Activated B cell treated with CpG ODN at 0.5 μM for 24 hours (primary cell): ENCODE data around the gene HMCN1. TPM values are rescaled to one million over a fixed set of nuclear protein-coding genes. Genes with fewer than 3 reads are reported as not detected.

Experiments
- ATAC-seq: fragments of 200-7000 bp; cut with Tn5 transposase; one replicate; pipeline ENCODE4 v1.10.0; 2021; ENCODE audit warnings: low read depth, mild to moderate bottlenecking, moderate library complexity
- CTCF ChIA-PET: fragments of 350-600 bp; sonication (Branson Sonifier 250); formaldehyde crosslinking; loops from one replicate; lab custom pipeline; 2021; ENCODE audit warnings: antibody characterized with exemption; lab: Charles Lee
- POLR2A ChIA-PET: fragments of 350-600 bp; sonication (Branson Sonifier 250); formaldehyde crosslinking; loops from one replicate; lab custom pipeline; 2021; ENCODE audit warnings: antibody characterized with exemption; lab: Charles Lee
- DNase-seq: peaks from one replicate; pipeline ENCODE4 v3.0.0; 2022
- H3K27ac Mint-ChIP-seq: one replicate; pipeline ENCODE4 v1.8.0; 2020; ENCODE audit warnings: mixed read lengths
- H3K27me3 Mint-ChIP-seq: one replicate; pipeline ENCODE4 v1.8.0; 2021; ENCODE audit warnings: mixed read lengths
- H3K36me3 Mint-ChIP-seq: one replicate; pipeline ENCODE4 v1.8.0; 2021; ENCODE audit warnings: low read depth, mixed read lengths
- H3K4me1 Mint-ChIP-seq: one replicate; pipeline ENCODE4 v1.8.0; 2021; ENCODE audit warnings: mixed read lengths
- H3K4me3 Mint-ChIP-seq: one replicate; pipeline ENCODE4 v1.8.0; 2020; ENCODE audit warnings: mild to moderate bottlenecking, mixed read lengths
- H3K9me3 Mint-ChIP-seq: one replicate; pipeline ENCODE4 v1.8.0; 2020; ENCODE audit warnings: mixed read lengths
- CTCF ChIP-seq: fragments of 200-600 bp; IDR thresholded peaks from one replicate; pipeline ENCODE4 v1.8.0; 2022; ENCODE audit warnings: antibody characterized with exemption, mild to moderate bottlenecking
- intact Hi-C: fragments of 100-400 bp; cut with micrococcal nuclease; formaldehyde crosslinking; loops from one replicate; pipeline ENCODE4 v1.15.1; 2024
- total RNA-seq: library from RNA; stranded (reverse); gene quantifications from 2 replicates; pipeline ENCODE4 v1.2.3, GENCODE V29; 2022

The HMCN1 gene
- total RNA-seq, 1 donor from 2014 or later: 0.27 TPM

- intact Hi-C loops: no loop called here
- DNase-seq (no peak), ATAC-seq (no peak)
- Mint-ChIP-seq H3K27ac (no peak overlapping the region), H3K27me3 (peaks cover 2% of the 10 kb centered on the region), H3K9me3 (no peaks in the 10 kb centered on the region), H3K36me3 (no peaks in the 10 kb centered on the region), H3K4me1 (peaks cover 3% of the 10 kb centered on the region), H3K4me3 (no peak overlapping the region)
- TF ChIP-seq CTCF: no peak
- ChIA-PET CTCF (no interaction called here), POLR2A (no interaction called here)
These were observed 326.0 kb downstream of the HMCN1 start for GRCh38 chr1:186060226-186060625.

- ATAC-seq (no peak), DNase-seq (no peak)
- CTCF ChIA-PET: no interaction called here
- Mint-ChIP-seq H3K9me3 (no peaks in the 10 kb centered on the region), H3K36me3 (no peaks in the 10 kb centered on the region), H3K27ac (no peak overlapping the region), H3K4me1 (peaks cover 3% of the 10 kb centered on the region), H3K27me3 (peaks cover 2% of the 10 kb centered on the region), H3K4me3 (no peak overlapping the region)
- intact Hi-C loops: no loop called here
- POLR2A ChIA-PET: no interaction called here
- no peak for TF ChIP-seq CTCF
These were observed 329.0 kb downstream of the HMCN1 start for GRCh38 chr1:186063091-186063657.

- peaks cover 4% of the 10 kb centered on the region for H3K27me3 Mint-ChIP-seq
- H3K9me3 Mint-ChIP-seq: no peaks in the 10 kb centered on the region
- no peak overlapping the region for H3K27ac Mint-ChIP-seq
- ATAC-seq (no peak), DNase-seq (no peak)
- POLR2A ChIA-PET: no interaction called here
- no peak for TF ChIP-seq CTCF
- no peaks in the 10 kb centered on the region for H3K36me3 Mint-ChIP-seq
- no peaks in the 10 kb centered on the region for H3K4me1 Mint-ChIP-seq
- intact Hi-C loops: no loop called here
- no peak overlapping the region for H3K4me3 Mint-ChIP-seq
- CTCF ChIA-PET: no interaction called here
These were observed 332.2 kb downstream of the HMCN1 start for GRCh38 chr1:186066411-186066810.

- no peaks in the 10 kb centered on the region for H3K9me3 Mint-ChIP-seq
These were observed 339.5 kb downstream of the HMCN1 start for GRCh38 chr1:186073697-186074096.

GRCh38 chr1:186076006-186076405 lies 341.8 kb downstream of the HMCN1 start:
- Mint-ChIP-seq H3K27ac (no peak overlapping the region), H3K9me3 (no peaks in the 10 kb centered on the region)
- no peak for TF ChIP-seq CTCF

More at GRCh38 chr1:186073697-186074096, 339.5 kb downstream of the HMCN1 start:
- TF ChIP-seq CTCF: no peak
- Mint-ChIP-seq H3K27me3 (peaks cover 2% of the 10 kb centered on the region), H3K36me3 (no peaks in the 10 kb centered on the region), H3K4me3 (no peak overlapping the region), H3K4me1 (peaks cover 10% of the 10 kb centered on the region), H3K27ac (no peak overlapping the region)
- DNase-seq (no peak), ATAC-seq (no peak)
- intact Hi-C loops: no loop called here
- CTCF ChIA-PET: no interaction called here
- POLR2A ChIA-PET: no interaction called here

More at GRCh38 chr1:186076006-186076405, 341.8 kb downstream of the HMCN1 start:
- no peaks in the 10 kb centered on the region for H3K36me3 Mint-ChIP-seq
- ATAC-seq: no peak
- no peak for DNase-seq
- no peak overlapping the region for H3K4me3 Mint-ChIP-seq
- peaks cover 2% of the 10 kb centered on the region for H3K27me3 Mint-ChIP-seq
- peaks cover 21% of the 10 kb centered on the region for H3K4me1 Mint-ChIP-seq
- CTCF ChIA-PET: no interaction called here
- intact Hi-C loops: no loop called here
- POLR2A ChIA-PET: no interaction called here
